A673 (cell line): Measurements from ENCODE around the gene STK31. TPM values are rescaled to one million over a fixed set of nuclear protein-coding genes. Genes with fewer than 3 reads are reported as not detected.
A peak's percentile ranks its signal among the peaks of the same experiment; 100 is the strongest.

Source experiments
- BruUV-seq: library from RNA; stranded (reverse); fragments of 400-500 nt; replicated peaks from 2 replicates; lab custom pipeline; 2021; lab: Mats Ljungman, UMichigan
- CTCF ChIA-PET: fragments of 300-600 bp; sonication (Branson Sonifier 250); formaldehyde crosslinking; loops from one replicate; lab custom pipeline; 2022; ENCODE audit warnings: antibody characterized with exemption; lab: Charles Lee
- POLR2A ChIA-PET: fragments of 300-600 bp; sonication (Branson Sonifier 250); formaldehyde crosslinking; loops from one replicate; lab custom pipeline; 2022; ENCODE audit warnings: antibody characterized with exemption; ENCODE audit not compliant: low non-redundant PET; lab: Charles Lee
- DNase-seq: peaks from one replicate; pipeline ENCODE4 v3.0.0-alpha.2; 2015; ENCODE audit warnings: low spot score
- H3K27ac ChIP-seq: fragments of 200-600 bp; sonication (generic); 2 replicates; pipeline ENCODE4 v1.5.1; 2016; ENCODE audit warnings: mixed run types, low read depth, mild to moderate bottlenecking, mixed read lengths, antibody characterized with exemption, low read length; ENCODE audit not compliant: poor library complexity, severe bottlenecking
- H3K27me3 ChIP-seq: fragments of 200-600 bp; sonication (generic); replicated peaks from 2 replicates; pipeline ENCODE4 v1.6.1; 2017; ENCODE audit warnings: mixed run types, low read depth, mild to moderate bottlenecking, mixed read lengths, antibody characterized with exemption, low read length; ENCODE audit not compliant: insufficient read depth, poor library complexity
- H3K36me3 ChIP-seq: fragments of 200-600 bp; sonication (generic); 2 replicates; pipeline ENCODE4 v1.6.1; 2016; ENCODE audit warnings: mixed run types, mild to moderate bottlenecking, mixed read lengths, antibody characterized with exemption, low read length; ENCODE audit not compliant: insufficient read depth, poor library complexity, severe bottlenecking
- H3K4me1 ChIP-seq: fragments of 200-600 bp; sonication (generic); 2 replicates; pipeline ENCODE4 v1.6.1; 2017; ENCODE audit warnings: mixed run types, mild to moderate bottlenecking, mixed read lengths, antibody characterized with exemption, low read length; ENCODE audit not compliant: insufficient read depth, poor library complexity, severe bottlenecking
- H3K4me3 ChIP-seq: fragments of 200-600 bp; sonication (generic); 2 replicates; pipeline ENCODE4 v1.5.1; 2016; ENCODE audit warnings: low read depth, mixed run types, mild to moderate bottlenecking, mixed read lengths, low read length; ENCODE audit not compliant: poor library complexity, severe bottlenecking
- H3K9me3 ChIP-seq: fragments of 200-600 bp; sonication (generic); 2 replicates; pipeline ENCODE4 v1.6.1; 2016; ENCODE audit warnings: mixed run types, low read depth, mild to moderate bottlenecking, mixed read lengths, antibody characterized with exemption, low read length; ENCODE audit not compliant: poor library complexity, severe bottlenecking
- EZH2 ChIP-seq: fragments of 200-600 bp; sonication (generic); IDR thresholded peaks from 2 replicates; pipeline ENCODE4 v1.6.1; 2017; ENCODE audit warnings: borderline replicate concordance, low read depth, mild to moderate bottlenecking, mixed read lengths, antibody characterized with exemption, low read length; ENCODE audit not compliant: poor library complexity, severe bottlenecking
- intact Hi-C: fragments of 100-400 bp; cut with micrococcal nuclease; formaldehyde crosslinking; loops from one replicate; pipeline ENCODE4 v1.10.0; 2022; ENCODE audit not compliant: unreplicated experiment
- total RNA-seq: library from RNA; stranded (reverse); gene quantifications from 2 replicates; pipeline ENCODE4 v1.2.3, GENCODE V29; 2021
- TF ChIP-seq, protein P1 (sequence below): fragments of 300-800, 200-600 bp; sonication (generic); conservative IDR thresholded peaks from 2 replicates; pipeline ENCODE4 v1.5.1; 2017; ENCODE audit warnings: low read depth, mild to moderate bottlenecking, antibody characterized with exemption, low read length, moderate library complexity, mixed read lengths

STK31 gene
- total RNA-seq, 1 experiment from 2014 or later: 0.34 TPM

GRCh38 chr7:23698822-23699221 is 11.2 kb upstream of the STK31 start:
- no peak overlapping the region for H3K27ac ChIP-seq
- no peaks in the 10 kb centered on the region for H3K4me1 ChIP-seq
- no peaks in the 10 kb centered on the region for H3K9me3 ChIP-seq
- no peak overlapping the region for H3K4me3 ChIP-seq
- H3K27me3 ChIP-seq: no peaks in the 10 kb centered on the region
- no peaks in the 10 kb centered on the region for H3K36me3 ChIP-seq
- no peak for DNase-seq
- BruUV-seq: no TSS peak
- CTCF ChIA-PET: interaction anchor here (0.6 kb wide), 2 partner anchors 152 to 1396 kb away, joined by 3 read pairs; no protein-coding TSS in a partner anchor
- intact Hi-C loops: no loop called here
- POLR2A ChIA-PET: interaction anchor here (0.7 kb wide), 1 partner anchor 33 kb away, joined by 36 read pairs; no protein-coding TSS in a partner anchor
- TF ChIP-seq, protein P1, sequence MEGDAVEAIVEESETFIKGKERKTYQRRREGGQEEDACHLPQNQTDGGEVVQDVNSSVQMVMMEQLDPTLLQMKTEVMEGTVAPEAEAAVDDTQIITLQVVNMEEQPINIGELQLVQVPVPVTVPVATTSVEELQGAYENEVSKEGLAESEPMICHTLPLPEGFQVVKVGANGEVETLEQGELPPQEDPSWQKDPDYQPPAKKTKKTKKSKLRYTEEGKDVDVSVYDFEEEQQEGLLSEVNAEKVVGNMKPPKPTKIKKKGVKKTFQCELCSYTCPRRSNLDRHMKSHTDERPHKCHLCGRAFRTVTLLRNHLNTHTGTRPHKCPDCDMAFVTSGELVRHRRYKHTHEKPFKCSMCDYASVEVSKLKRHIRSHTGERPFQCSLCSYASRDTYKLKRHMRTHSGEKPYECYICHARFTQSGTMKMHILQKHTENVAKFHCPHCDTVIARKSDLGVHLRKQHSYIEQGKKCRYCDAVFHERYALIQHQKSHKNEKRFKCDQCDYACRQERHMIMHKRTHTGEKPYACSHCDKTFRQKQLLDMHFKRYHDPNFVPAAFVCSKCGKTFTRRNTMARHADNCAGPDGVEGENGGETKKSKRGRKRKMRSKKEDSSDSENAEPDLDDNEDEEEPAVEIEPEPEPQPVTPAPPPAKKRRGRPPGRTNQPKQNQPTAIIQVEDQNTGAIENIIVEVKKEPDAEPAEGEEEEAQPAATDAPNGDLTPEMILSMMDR: no peak
- TF ChIP-seq EZH2: no peak

- Histone ChIP-seq H3K4me3 (no peak overlapping the region), H3K27ac (no peak overlapping the region), H3K9me3 (no peaks in the 10 kb centered on the region), H3K36me3 (no peaks in the 10 kb centered on the region), H3K4me1 (no peaks in the 10 kb centered on the region), H3K27me3 (no peaks in the 10 kb centered on the region)
- intact Hi-C loops: no loop called here
- TF ChIP-seq, protein P1: no peak
- TF ChIP-seq EZH2: no peak
- no TSS peak for BruUV-seq
- ChIA-PET CTCF (no interaction called here), POLR2A (no interaction called here)
- peak; percentile 6 for DNase-seq
These were observed 10.0 kb upstream of the STK31 start for GRCh38 chr7:23700046-23700445.

GRCh38 chr7:23709081-23709750 is 803 bp upstream of the STK31 start:
- ChIA-PET POLR2A (interaction anchor here (0.6 kb wide), 1 partner anchor 133 kb away, joined by 6 read pairs; no protein-coding TSS in a partner anchor), CTCF (interaction anchor here (0.6 to 1.2 kb wide), 2 partner anchors 12 to 162 kb away, joined by 3 read pairs; no protein-coding TSS in a partner anchor)
- Histone ChIP-seq H3K36me3 (no peaks in the 10 kb centered on the region), H3K4me3 (no peak overlapping the region), H3K27me3 (no peaks in the 10 kb centered on the region), H3K9me3 (peaks cover 10% of the 10 kb centered on the region), H3K4me1 (no peaks in the 10 kb centered on the region), H3K27ac (no peak overlapping the region)
- no peak for TF ChIP-seq EZH2
- TF ChIP-seq, protein P1: no peak
- intact Hi-C loops: no loop called here
- no peak for DNase-seq
- BruUV-seq: no TSS peak
